HG02623 (cell line): ENCODE results near the gene USP12.
"Not testable (repeated sequence)": the region's sequence is repeated elsewhere in the genome, so short reads cannot be mapped to it uniquely, and the experiment has no call there.

Source experiments
- ATAC-seq: cut with Tn5 transposase; IDR thresholded peaks from one replicate; pipeline ENCODE4 v1.9.1; 2021; ENCODE audit warnings: moderate library complexity; ENCODE audit not compliant: unreplicated experiment

Gene USP12

GRCh38 chr13:27080018-27080948, 91.3 kb downstream of the USP12 start:
- no peak for ATAC-seq

- no peak for ATAC-seq
Observed at GRCh38 chr13:27079421-27079958, 92.1 kb downstream of the USP12 start.

- no peak for ATAC-seq
Observed at GRCh38 chr13:27077451-27077850, 94.2 kb downstream of the USP12 start.

GRCh38 chr13:27076421-27076820, 95.2 kb downstream of the USP12 start:
- no peak for ATAC-seq

GRCh38 chr13:27073186-27073585, 98.4 kb downstream of the USP12 start:
- no peak for ATAC-seq

- not testable (repeated sequence) for ATAC-seq
Observed at GRCh38 chr13:27066123-27066522, 105.5 kb downstream of the USP12 start.

GRCh38 chr13:27065582-27065981, 106.0 kb downstream of the USP12 start:
- no peak for ATAC-seq

- no peak for ATAC-seq
Observed at GRCh38 chr13:27064252-27064995, 107.2 kb downstream of the USP12 start.

- ATAC-seq: no peak
Observed at GRCh38 chr13:27057817-27058216, 113.8 kb downstream of the USP12 start.

- ATAC-seq: no peak
Observed at GRCh38 chr13:27055526-27055925, 116.1 kb downstream of the USP12 start.

GRCh38 chr13:27054760-27055159, 116.9 kb downstream of the USP12 start:
- no peak for ATAC-seq

- ATAC-seq: no peak
Observed at GRCh38 chr13:27053902-27054595, 117.6 kb downstream of the USP12 start.

GRCh38 chr13:27053210-27053884, 118.3 kb downstream of the USP12 start:
- no peak for ATAC-seq

GRCh38 chr13:27052551-27053208, 118.9 kb downstream of the USP12 start:
- no peak for ATAC-seq

GRCh38 chr13:27047081-27047480, 124.5 kb downstream of the USP12 start:
- no peak for ATAC-seq

GRCh38 chr13:27044837-27045570, 126.6 kb downstream of the USP12 start:
- ATAC-seq: peak; percentile 57

GRCh38 chr13:27043013-27043412, 128.6 kb downstream of the USP12 start:
- no peak for ATAC-seq

- ATAC-seq: no peak
Observed at GRCh38 chr13:27041341-27041740, 130.3 kb downstream of the USP12 start.

GRCh38 chr13:27040826-27041108, 130.8 kb downstream of the USP12 start:
- no peak for ATAC-seq
